Measurements from ENCODE around the gene PNMA8B.

PNMA8B gene

GRCh38 chr19:46481223-46481848, 14.3 kb downstream of the PNMA8B start:
- ATAC-seq: no peak
- TF ChIP-seq CSRNP3 (CRISPR knock-in tag; IDR thresholded peaks at IDR 0.05) (no peak), ZFP3 (CRISPR knock-in tag; IDR thresholded peaks at IDR 0.05) (no peak), ZNF8 (CRISPR knock-in tag; IDR thresholded peaks at IDR 0.05) (no peak), RARB (CRISPR knock-in tag; IDR thresholded peaks at IDR 0.05) (no peak), CREB5 (CRISPR knock-in tag; IDR thresholded peaks at IDR 0.05; ENCODE audit: low read depth) (no peak), TCF4 (CRISPR knock-in tag; IDR thresholded peaks at IDR 0.05; ENCODE audit: borderline replicate concordance) (no peak), GLIS3 (CRISPR knock-in tag; IDR thresholded peaks at IDR 0.05) (no peak)

GRCh38 chr19:46480415-46480814, 15.3 kb downstream of the PNMA8B start:
- ATAC-seq: peak; percentile 57
- TF ChIP-seq OSR1 (CRISPR knock-in tag; IDR thresholded peaks at IDR 0.05) (no peak), BACH2 (CRISPR knock-in tag; IDR thresholded peaks at IDR 0.05; ENCODE audit: borderline replicate concordance) (no peak), ZC3H10 (CRISPR knock-in tag; IDR thresholded peaks at IDR 0.05) (no peak), CSRNP3 (CRISPR knock-in tag; IDR thresholded peaks at IDR 0.05) (no peak), ZNF8 (CRISPR knock-in tag; IDR thresholded peaks at IDR 0.05) (no peak), CSDC2 (CRISPR knock-in tag; IDR thresholded peaks at IDR 0.05) (no peak), RARB (CRISPR knock-in tag; IDR thresholded peaks at IDR 0.05) (no peak), TSHZ2 (CRISPR knock-in tag; IDR thresholded peaks at IDR 0.05) (no peak), ZFP30 (CRISPR knock-in tag; IDR thresholded peaks at IDR 0.05) (no peak), PPARA (CRISPR knock-in tag; IDR thresholded peaks at IDR 0.05; ENCODE audit: borderline replicate concordance) (no peak), ESRRG (CRISPR knock-in tag; IDR thresholded peaks at IDR 0.05) (no peak), GLIS3 (CRISPR knock-in tag; IDR thresholded peaks at IDR 0.05) (no peak), PATZ1 (CRISPR knock-in tag; IDR thresholded peaks at IDR 0.05; ENCODE audit: borderline replicate concordance) (no peak), ISL1 (CRISPR knock-in tag; IDR thresholded peaks at IDR 0.05) (no peak), CREB5 (CRISPR knock-in tag; IDR thresholded peaks at IDR 0.05; ENCODE audit: low read depth) (no peak)

- no peak for TF ChIP-seq PPARA (CRISPR knock-in tag; IDR thresholded peaks at IDR 0.05; ENCODE audit: borderline replicate concordance)
- ATAC-seq: no peak
Observed at GRCh38 chr19:46478356-46478986, 17.2 kb downstream of the PNMA8B start.
